NCI-H2196 (cell line): ENCODE measurements around the gene GNPTG.

Experiments
- DNase-seq: peaks from one replicate; lab custom pipeline; 2025; ENCODE audit not compliant: unreplicated experiment; lab: John Stamatoyannopoulos, UW

GNPTG gene

GRCh38 chr16:1351582-1352362 is at the start of gene GNPTG, which contains the start of gene TSR3:
Gene GNPTG, plus strand, starts transcription at chr16:1351931. Its CDS starts 35 bp downstream, at chr16:1351966.
Gene TSR3, minus strand, starts transcription at chr16:1351878. Its CDS starts 74 bp downstream, at chr16:1351804.
- DNase-seq = peak; percentile 91

- DNase-seq = no peak
These were observed 45.9 kb upstream of the GNPTG start for GRCh38 chr16:1305823-1306222.

DNA sequence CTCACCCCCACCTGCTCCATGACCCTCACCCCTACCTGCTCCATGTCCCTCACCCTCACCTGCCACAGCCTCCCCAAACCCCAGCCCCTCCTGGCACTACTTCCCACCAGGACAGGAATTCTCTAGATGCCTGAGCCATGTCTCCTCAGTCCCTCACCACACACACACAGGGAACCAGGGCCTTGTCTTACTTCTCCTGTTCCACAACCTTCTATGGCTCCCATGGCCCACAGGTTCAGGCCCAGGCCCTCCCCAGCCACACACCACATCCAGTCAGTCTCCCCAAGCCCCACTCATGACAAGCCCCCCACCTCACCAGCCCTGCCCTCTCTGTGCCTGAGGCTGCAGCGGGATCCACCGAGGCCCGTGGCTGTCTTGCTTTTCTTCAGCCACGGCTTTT is 45.4 kb upstream of the GNPTG start:
- no peak for DNase-seq

DNA sequence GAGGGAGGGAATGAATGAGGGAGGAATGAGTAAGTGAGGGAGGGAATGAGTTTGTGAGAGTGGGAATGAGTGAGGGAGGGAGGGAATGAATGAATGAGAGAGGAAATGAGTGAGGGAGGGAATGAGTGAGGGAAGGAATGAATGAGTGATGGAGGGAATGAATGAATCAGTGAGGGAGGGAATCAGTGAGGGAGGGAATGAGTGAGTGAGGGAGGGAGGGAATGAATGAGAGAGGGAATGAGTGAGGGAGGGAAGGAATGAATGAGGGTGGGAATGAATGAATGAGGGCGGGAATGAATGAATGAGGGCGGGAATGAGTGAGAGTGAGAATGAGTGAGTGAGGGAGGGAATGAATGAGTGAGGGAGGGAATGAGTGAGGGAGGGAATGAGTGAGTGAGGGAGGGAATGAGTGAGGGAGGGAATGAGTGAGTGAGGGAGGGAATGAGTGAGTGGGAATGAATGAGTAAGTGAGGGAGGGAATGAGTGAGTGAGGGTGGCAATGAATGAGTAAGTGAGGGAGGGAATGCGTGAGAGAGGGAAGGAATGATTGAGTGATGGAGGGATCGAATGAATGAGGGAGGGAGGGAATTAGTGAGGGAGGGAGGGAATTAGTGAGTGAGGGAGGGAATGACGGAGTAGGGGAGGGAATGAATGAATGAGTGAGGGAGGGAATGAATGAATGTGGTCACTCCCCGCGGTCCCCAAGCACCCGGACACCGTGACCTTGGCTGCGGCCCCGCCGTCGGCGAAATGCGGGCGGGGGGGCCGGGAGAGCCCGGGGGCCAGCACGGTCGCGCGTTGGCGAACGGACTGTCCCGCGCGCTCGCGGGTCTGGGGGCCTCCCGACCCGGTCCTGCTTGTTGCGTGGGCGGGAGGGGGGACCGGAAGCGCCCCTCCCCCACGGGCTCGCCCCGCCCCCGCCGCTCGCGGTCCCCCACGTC is 43.4 kb upstream of the GNPTG start:
- no peak for DNase-seq

- peak; percentile 98 for DNase-seq
These were observed 42.5 kb upstream of the GNPTG start, which contains the start of gene UBE2I for GRCh38 chr16:1308977-1309885. Gene UBE2I, plus strand, starts transcription at chr16:1309636. Its CDS starts 4,395 bp downstream, at chr16:1314031.

- DNase-seq = no peak
These were observed 41.6 kb upstream of the GNPTG start for GRCh38 chr16:1309888-1310831.

GRCh38 chr16:1310832-1311200 is 40.9 kb upstream of the GNPTG start:
- no peak for DNase-seq

DNA sequence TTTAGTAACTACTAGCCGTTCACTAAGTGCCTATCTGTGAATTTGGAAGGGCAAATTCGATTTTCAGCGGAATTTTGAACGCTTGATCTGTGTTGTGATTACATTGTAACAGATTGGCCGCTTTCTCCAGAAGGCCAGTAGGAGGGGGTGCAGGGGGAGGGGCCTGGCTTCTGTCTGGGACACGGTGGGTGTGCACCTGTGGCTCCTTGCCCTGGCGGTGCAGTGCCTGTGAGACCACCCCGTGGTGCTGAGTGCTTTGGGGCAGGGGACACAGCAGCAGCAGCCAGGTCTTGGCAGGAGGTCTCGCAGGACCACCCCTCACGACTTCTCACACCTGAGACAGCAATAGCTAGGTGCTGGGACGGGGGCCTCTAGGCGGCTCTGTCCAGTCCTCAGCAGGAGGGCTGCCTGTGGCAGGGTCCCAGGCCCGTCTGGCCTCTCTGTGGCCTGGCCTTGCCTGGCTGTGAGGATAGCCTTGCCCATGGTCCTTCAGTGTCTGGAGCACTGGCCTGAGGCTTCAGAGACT is 40.5 kb upstream of the GNPTG start:
- no peak for DNase-seq

GRCh38 chr16:1311738-1312466 is 39.8 kb upstream of the GNPTG start:
- DNase-seq = no peak

GRCh38 chr16:1312467-1312816 is 39.3 kb upstream of the GNPTG start:
- no peak for DNase-seq

DNA sequence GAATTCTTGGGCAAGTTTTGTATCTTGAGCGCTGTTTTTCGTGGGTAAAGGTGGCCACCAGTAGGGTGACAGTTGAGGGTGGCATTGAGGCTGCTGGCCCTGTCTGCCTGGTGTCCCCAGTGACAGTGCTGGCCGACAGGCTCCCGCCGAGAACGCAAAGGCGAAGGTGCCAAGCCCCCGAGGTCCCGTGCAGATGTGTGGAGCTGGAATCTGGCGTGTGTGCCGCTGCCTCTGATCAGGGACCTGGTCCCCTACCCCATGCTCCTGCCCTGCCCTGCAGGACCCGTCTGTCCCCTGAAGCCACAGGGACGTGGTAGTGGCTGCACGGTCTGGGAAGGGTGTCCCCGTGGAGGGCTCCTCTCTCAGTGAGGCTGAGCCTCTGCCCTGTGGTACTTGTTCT is 38.8 kb upstream of the GNPTG start:
- no peak for DNase-seq

- DNase-seq = no peak
These were observed 37.9 kb upstream of the GNPTG start for GRCh38 chr16:1313721-1314369.

- DNase-seq = no peak
These were observed 37.2 kb upstream of the GNPTG start for GRCh38 chr16:1314399-1315068.

DNA sequence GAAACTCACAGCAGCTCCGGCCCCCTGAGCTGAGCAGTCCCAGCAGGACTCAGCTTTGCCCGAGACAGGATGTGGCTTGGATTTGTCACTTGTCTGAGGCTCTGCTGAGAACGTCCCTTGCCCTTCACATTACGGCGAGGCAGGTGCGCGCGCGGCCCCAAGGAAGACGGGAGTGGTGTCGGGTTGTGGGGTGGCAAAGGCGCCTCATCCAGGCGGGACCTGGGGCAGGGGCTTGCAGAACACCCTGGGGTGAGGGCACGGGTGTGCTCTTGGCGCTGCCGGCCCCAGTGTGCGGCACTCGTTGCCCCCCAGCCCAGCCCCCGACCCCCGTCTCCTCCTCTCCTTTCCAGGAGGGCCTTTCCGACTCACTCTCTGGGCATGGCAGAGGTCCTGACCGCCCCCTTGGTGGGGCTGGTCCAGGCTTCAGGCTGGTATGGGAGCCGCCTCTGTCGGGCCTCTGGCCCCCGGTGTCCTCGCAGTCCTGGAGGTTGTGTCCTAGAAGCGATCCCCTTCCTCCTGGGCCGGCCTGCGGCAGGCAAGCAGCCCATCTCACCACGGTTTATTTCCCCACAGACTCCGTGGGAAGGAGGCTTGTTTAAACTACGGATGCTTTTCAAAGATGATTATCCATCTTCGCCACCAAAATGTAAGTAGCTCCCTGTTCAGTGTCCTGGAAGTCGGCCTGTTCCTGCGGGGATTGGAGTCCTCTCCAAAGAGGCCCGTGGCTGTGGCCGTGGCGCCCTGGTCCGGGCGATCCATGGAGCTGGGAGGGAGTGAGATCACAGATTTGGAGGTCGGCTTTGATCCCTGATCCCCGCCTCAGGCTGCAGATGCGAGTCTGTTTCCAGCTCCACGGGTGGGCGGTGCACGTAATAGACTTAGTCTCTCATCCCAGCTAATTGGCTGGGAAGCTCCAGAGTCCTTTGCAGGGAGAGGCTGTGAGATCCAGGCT is 36.4 kb upstream of the GNPTG start:
- no peak for DNase-seq

GRCh38 chr16:1316033-1316405 is 35.7 kb upstream of the GNPTG start:
- no peak for DNase-seq

DNA sequence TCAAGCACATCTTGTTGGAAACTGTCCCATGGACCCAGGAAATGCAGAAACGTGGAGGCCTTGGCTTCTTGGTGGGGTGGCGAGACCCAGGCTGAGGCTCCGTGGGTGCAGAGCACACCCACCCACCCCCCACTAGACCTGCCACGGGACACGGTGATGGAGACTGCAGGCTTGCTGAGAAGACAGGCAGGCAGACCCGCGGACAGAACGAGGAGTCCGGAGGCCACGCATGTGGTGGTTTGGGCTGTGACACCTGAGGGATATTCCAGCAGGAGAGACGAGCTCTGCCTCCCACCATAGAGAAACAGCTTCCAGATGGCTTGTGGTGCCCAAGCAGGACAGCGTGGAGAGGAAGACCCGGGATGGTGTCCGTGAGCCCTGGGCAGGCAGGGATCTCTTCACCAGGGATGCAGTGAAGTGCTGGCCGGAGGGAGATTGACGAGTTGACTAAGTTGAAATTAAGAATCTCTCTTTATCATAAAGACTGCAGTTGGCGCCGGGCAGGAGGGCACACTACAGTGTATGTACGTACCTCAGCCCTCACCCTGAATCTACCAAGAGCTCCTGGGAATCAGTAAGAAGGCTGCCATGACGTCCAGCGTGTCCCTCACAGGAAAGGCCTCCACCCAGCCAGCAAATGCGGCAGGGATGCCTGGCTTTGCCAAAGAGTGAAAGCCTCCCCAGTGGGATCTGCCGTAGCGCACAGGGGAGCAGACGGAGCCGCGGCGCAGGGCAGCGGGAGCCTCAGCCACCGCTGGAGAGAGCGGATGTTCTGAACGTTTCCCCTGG is 34.1 kb upstream of the GNPTG start:
- no peak for DNase-seq
